Suprapubic skin (tissue), 4 donors: Measurements from ENCODE around the gene PIK3IP1.
"Not testable (repeated sequence)": the region's sequence is repeated elsewhere in the genome, so short reads cannot be mapped to it uniquely, and the experiment has no call there.

ENCODE experiments used
- POLR2A ChIP-seq, 2 donors: fragments of 450-650 bp; IDR thresholded peaks; one replicate each; pipeline ENCODE4 v1.6.1; 2017; ENCODE audit warnings: antibody characterized with exemption in 2 of 2, mild to moderate bottlenecking in 2 of 2, moderate library complexity in 2 of 2
- POLR2AphosphoS5 ChIP-seq, 3 donors: sonication (generic); formaldehyde crosslinking; IDR thresholded peaks; one replicate each; pipeline ENCODE4 v1.6.1; 2017; ENCODE audit warnings: antibody characterized with exemption in 3 of 3
- TF ChIP-seq, protein P1 (sequence below), 2 donors: fragments of 200-600 bp in 1 of 2; fragments of 450-650 bp in 1 of 2; sonication (generic) in 1 of 2; IDR thresholded peaks; one replicate each; pipeline ENCODE4 v1.5.1; 2016 to 2019; ENCODE audit warnings: antibody characterized with exemption in 2 of 2, mild to moderate bottlenecking in 1 of 2, moderate library complexity in 1 of 2

DNA sequence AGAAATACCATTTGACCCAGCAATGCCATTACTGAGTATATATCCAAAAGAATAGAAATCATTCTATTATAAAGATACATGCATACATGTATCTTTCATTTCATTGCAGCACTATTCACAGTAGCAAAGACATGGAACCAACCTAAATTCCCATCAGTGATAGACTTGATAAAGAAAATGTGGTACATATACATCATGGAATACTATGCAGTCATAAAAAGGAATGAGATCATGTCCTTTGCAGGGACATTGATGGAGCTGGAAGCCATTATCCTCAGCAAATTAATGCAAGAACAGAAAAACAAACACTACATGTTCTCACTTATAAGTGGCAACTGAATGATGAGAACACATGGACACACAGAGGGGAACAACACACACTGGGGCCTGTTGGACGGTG is 21.9 kb upstream of the PIK3IP1 start:
- TF ChIP-seq, protein P1, sequence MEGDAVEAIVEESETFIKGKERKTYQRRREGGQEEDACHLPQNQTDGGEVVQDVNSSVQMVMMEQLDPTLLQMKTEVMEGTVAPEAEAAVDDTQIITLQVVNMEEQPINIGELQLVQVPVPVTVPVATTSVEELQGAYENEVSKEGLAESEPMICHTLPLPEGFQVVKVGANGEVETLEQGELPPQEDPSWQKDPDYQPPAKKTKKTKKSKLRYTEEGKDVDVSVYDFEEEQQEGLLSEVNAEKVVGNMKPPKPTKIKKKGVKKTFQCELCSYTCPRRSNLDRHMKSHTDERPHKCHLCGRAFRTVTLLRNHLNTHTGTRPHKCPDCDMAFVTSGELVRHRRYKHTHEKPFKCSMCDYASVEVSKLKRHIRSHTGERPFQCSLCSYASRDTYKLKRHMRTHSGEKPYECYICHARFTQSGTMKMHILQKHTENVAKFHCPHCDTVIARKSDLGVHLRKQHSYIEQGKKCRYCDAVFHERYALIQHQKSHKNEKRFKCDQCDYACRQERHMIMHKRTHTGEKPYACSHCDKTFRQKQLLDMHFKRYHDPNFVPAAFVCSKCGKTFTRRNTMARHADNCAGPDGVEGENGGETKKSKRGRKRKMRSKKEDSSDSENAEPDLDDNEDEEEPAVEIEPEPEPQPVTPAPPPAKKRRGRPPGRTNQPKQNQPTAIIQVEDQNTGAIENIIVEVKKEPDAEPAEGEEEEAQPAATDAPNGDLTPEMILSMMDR (IDR thresholded peaks at IDR 0.05) = not testable (repeated sequence)
- not testable (repeated sequence) for TF ChIP-seq POLR2AphosphoS5, POLR2A (IDR thresholded peaks at IDR 0.05)
